Activated CD8-positive, alpha-beta T cell treated with anti-CD3 and anti-CD28 coated beads, Interleukin-2, amount 10 ng/mL, durations not matched to agents 7 days and 5 days (primary cell): ENCODE results near the gene NAT8L. TPM values are rescaled to one million over a fixed set of nuclear protein-coding genes. Genes with fewer than 3 reads are reported as not detected.

Experiments
- ATAC-seq: fragments of 150-1000 bp; cut with Tn5 transposase; one replicate; pipeline ENCODE4 v1.10.0; 2021; ENCODE audit warnings: moderate library complexity
- CTCF ChIA-PET: fragments of 350-600 bp; sonication (Branson Sonifier 250); formaldehyde crosslinking; loops from one replicate; lab custom pipeline; 2021; ENCODE audit warnings: antibody characterized with exemption; lab: Charles Lee
- POLR2A ChIA-PET: fragments of 350-600 bp; sonication (Branson Sonifier 250); formaldehyde crosslinking; loops from one replicate; lab custom pipeline; 2021; ENCODE audit warnings: antibody characterized with exemption; lab: Charles Lee
- DNase-seq: peaks from one replicate; pipeline ENCODE4 v3.0.0-alpha.2; 2020
- H3K27ac Mint-ChIP-seq: one replicate; pipeline ENCODE4 v1.8.0; 2021; ENCODE audit warnings: mild to moderate bottlenecking, mixed read lengths
- H3K27me3 Mint-ChIP-seq: one replicate; pipeline ENCODE4 v1.8.0; 2021; ENCODE audit warnings: low read depth, mixed read lengths
- H3K36me3 Mint-ChIP-seq: one replicate; pipeline ENCODE4 v1.8.0; 2021; ENCODE audit warnings: low read depth, mixed read lengths
- H3K4me1 Mint-ChIP-seq: one replicate; pipeline ENCODE4 v1.8.0; 2021; ENCODE audit warnings: low read depth, mixed read lengths
- H3K4me3 Mint-ChIP-seq: one replicate; pipeline ENCODE4 v1.8.0; 2021; ENCODE audit warnings: mild to moderate bottlenecking, mixed read lengths
- H3K9me3 Mint-ChIP-seq: one replicate; pipeline ENCODE4 v1.8.0; 2022; ENCODE audit warnings: mixed read lengths; ENCODE audit not compliant: insufficient read depth
- total RNA-seq, 2 experiments: library from RNA; stranded (reverse); gene quantifications; one replicate each; pipeline ENCODE4 v1.2.3, GENCODE V29; 2021

NAT8L gene
- total RNA-seq, 2 experiments from 2014 or later, result 0.05 TPM; not detected in 1

GRCh38 chr4:2074588-2074987, 15.5 kb downstream of the NAT8L start:
- ATAC-seq (no peak), DNase-seq (no peak)
- Mint-ChIP-seq H3K36me3 (no peaks in the 10 kb centered on the region), H3K4me3 (no peak overlapping the region), H3K9me3 (no peaks in the 10 kb centered on the region), H3K27ac (no peak overlapping the region), H3K4me1 (no peaks in the 10 kb centered on the region), H3K27me3 (no peaks in the 10 kb centered on the region)
- CTCF ChIA-PET, result no interaction called here
- POLR2A ChIA-PET, result no interaction called here

- Mint-ChIP-seq H3K4me1 (no peaks in the 10 kb centered on the region), H3K27ac (no peak overlapping the region)
- CTCF ChIA-PET, result no interaction called here
Measured at GRCh38 chr4:2075171-2075986, 16.3 kb downstream of the NAT8L start.

GRCh38 chr4:2075987-2076907, 17.1 kb downstream of the NAT8L start:
- no peaks in the 10 kb centered on the region for H3K36me3 Mint-ChIP-seq
- no peaks in the 10 kb centered on the region for H3K9me3 Mint-ChIP-seq
- no peak for ATAC-seq
- CTCF ChIA-PET, result no interaction called here
- no peak overlapping the region for H3K4me3 Mint-ChIP-seq
- POLR2A ChIA-PET, result no interaction called here
- no peak for DNase-seq
- H3K27me3 Mint-ChIP-seq, result no peaks in the 10 kb centered on the region
- H3K4me1 Mint-ChIP-seq, result no peaks in the 10 kb centered on the region
- no peak overlapping the region for H3K27ac Mint-ChIP-seq

More at GRCh38 chr4:2075171-2075986, 16.3 kb downstream of the NAT8L start:
- POLR2A ChIA-PET, result no interaction called here
- no peaks in the 10 kb centered on the region for H3K36me3 Mint-ChIP-seq
- H3K4me3 Mint-ChIP-seq, result no peak overlapping the region
- no peaks in the 10 kb centered on the region for H3K27me3 Mint-ChIP-seq
- no peaks in the 10 kb centered on the region for H3K9me3 Mint-ChIP-seq
- DNase-seq, result no peak
- ATAC-seq, result no peak

- DNase-seq (no peak), ATAC-seq (no peak)
- Mint-ChIP-seq H3K4me3 (no peak overlapping the region), H3K9me3 (no peaks in the 10 kb centered on the region), H3K27me3 (no peaks in the 10 kb centered on the region), H3K27ac (no peak overlapping the region), H3K4me1 (no peaks in the 10 kb centered on the region), H3K36me3 (no peaks in the 10 kb centered on the region)
- CTCF ChIA-PET, result no interaction called here
- POLR2A ChIA-PET, result no interaction called here
Measured at GRCh38 chr4:2076908-2077536, 17.9 kb downstream of the NAT8L start.

GRCh38 chr4:2077537-2078460, 18.7 kb downstream of the NAT8L start:
- Mint-ChIP-seq H3K4me1 (no peaks in the 10 kb centered on the region), H3K27ac (no peak overlapping the region), H3K9me3 (no peaks in the 10 kb centered on the region), H3K36me3 (no peaks in the 10 kb centered on the region), H3K27me3 (no peaks in the 10 kb centered on the region), H3K4me3 (no peak overlapping the region)
- ATAC-seq (no peak), DNase-seq (no peak)
- CTCF ChIA-PET, result no interaction called here
- POLR2A ChIA-PET, result no interaction called here

GRCh38 chr4:2078584-2078983, 19.5 kb downstream of the NAT8L start:
- ChIA-PET CTCF (no interaction called here), POLR2A (no interaction called here)
- Mint-ChIP-seq H3K27me3 (no peaks in the 10 kb centered on the region), H3K36me3 (no peaks in the 10 kb centered on the region), H3K4me1 (no peaks in the 10 kb centered on the region), H3K9me3 (no peaks in the 10 kb centered on the region), H3K4me3 (no peak overlapping the region), H3K27ac (no peak overlapping the region)
- DNase-seq, result no peak
- no peak for ATAC-seq

- no peaks in the 10 kb centered on the region for H3K9me3 Mint-ChIP-seq
- H3K4me3 Mint-ChIP-seq, result no peak overlapping the region
- POLR2A ChIA-PET, result no interaction called here
- ATAC-seq (no peak), DNase-seq (no peak)
- H3K36me3 Mint-ChIP-seq, result no peaks in the 10 kb centered on the region
- H3K27ac Mint-ChIP-seq, result no peak overlapping the region
- H3K4me1 Mint-ChIP-seq, result no peaks in the 10 kb centered on the region
- no peaks in the 10 kb centered on the region for H3K27me3 Mint-ChIP-seq
- CTCF ChIA-PET, result no interaction called here
Measured at GRCh38 chr4:2079006-2079405, 19.9 kb downstream of the NAT8L start.

GRCh38 chr4:2079926-2080325, 20.8 kb downstream of the NAT8L start:
- CTCF ChIA-PET, result no interaction called here
- H3K36me3 Mint-ChIP-seq, result no peaks in the 10 kb centered on the region
- POLR2A ChIA-PET, result no interaction called here
- ATAC-seq (no peak), DNase-seq (no peak)
- no peak overlapping the region for H3K4me3 Mint-ChIP-seq
- no peaks in the 10 kb centered on the region for H3K4me1 Mint-ChIP-seq
- H3K27ac Mint-ChIP-seq, result no peak overlapping the region
- H3K9me3 Mint-ChIP-seq, result no peaks in the 10 kb centered on the region
- H3K27me3 Mint-ChIP-seq, result no peaks in the 10 kb centered on the region

- Mint-ChIP-seq H3K27me3 (no peaks in the 10 kb centered on the region), H3K4me3 (no peak overlapping the region), H3K36me3 (no peaks in the 10 kb centered on the region), H3K27ac (no peak overlapping the region), H3K9me3 (no peaks in the 10 kb centered on the region), H3K4me1 (no peaks in the 10 kb centered on the region)
- no peak for ATAC-seq
- DNase-seq, result no peak
- ChIA-PET POLR2A (no interaction called here), CTCF (no interaction called here)
Measured at GRCh38 chr4:2080429-2081300, 21.5 kb downstream of the NAT8L start.

GRCh38 chr4:2081540-2081939, 22.4 kb downstream of the NAT8L start:
- H3K4me1 Mint-ChIP-seq, result no peaks in the 10 kb centered on the region
- ChIA-PET POLR2A (no interaction called here), CTCF (no interaction called here)
- DNase-seq (no peak), ATAC-seq (no peak)
- no peaks in the 10 kb centered on the region for H3K9me3 Mint-ChIP-seq
- H3K4me3 Mint-ChIP-seq, result no peak overlapping the region
- no peaks in the 10 kb centered on the region for H3K27me3 Mint-ChIP-seq
- no peaks in the 10 kb centered on the region for H3K36me3 Mint-ChIP-seq
- H3K27ac Mint-ChIP-seq, result no peak overlapping the region
